GM19324 (cell line): Measurements from ENCODE around the gene NLGN2.

ENCODE experiments used
- ATAC-seq: cut with Tn5 transposase; IDR thresholded peaks from one replicate; pipeline ENCODE4 v1.9.1; 2021; ENCODE audit warnings: mild to moderate bottlenecking, moderate library complexity; ENCODE audit not compliant: unreplicated experiment, low FRiP score

Gene NLGN2

GRCh38 chr17:7391307-7391706 lies 16.3 kb upstream of the NLGN2 start:
- no peak for ATAC-seq

GRCh38 chr17:7392696-7393612 lies 14.7 kb upstream of the NLGN2 start:
- ATAC-seq: no peak

- peak; percentile 36 for ATAC-seq
Measured at GRCh38 chr17:7393613-7394451, 13.8 kb upstream of the NLGN2 start.

DNA sequence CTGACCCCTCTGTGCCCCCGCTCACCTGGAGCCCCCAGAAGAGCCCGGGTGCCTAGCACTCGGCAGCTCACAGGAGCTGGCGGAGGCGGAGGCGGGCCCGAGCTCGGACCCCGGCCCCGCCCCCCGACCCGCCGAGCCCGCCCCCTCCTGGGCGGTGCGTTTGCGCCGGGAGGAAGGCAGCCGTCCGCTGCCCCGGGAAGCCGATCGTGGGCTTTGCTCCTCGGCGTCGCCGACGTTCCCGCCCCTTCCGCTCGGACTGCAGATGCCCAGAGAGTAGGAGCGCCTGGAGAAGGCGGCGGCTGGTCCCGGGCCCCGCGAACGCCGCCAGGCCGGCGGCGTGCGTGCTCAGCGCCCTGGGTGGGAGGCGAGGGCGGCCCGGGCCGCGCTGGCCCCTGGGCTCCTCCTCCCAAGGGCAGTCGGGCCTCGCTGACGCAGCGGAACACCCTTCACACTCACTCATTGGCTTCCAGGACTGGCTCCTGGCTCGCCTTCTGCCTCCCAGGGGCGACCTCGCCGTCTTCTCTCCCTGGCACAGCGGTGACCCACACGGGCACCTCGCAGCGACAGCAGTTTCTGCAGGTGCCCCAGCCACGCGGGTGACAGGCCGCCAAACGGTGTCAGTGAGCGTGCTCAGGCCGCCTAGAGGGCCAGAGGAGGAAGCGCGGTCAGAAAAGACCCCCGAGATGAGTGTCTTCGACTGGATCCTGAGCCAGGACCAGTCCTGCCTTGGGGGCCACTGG lies 13.0 kb upstream of the NLGN2 start, which contains the start of gene PLSCR3:
Gene PLSCR3 (minus strand): TSS at position 74 of the 740 bp plus-strand sequence. CDS start 415 bp downstream, outside the sequence.
- ATAC-seq: peak; percentile 86

DNA sequence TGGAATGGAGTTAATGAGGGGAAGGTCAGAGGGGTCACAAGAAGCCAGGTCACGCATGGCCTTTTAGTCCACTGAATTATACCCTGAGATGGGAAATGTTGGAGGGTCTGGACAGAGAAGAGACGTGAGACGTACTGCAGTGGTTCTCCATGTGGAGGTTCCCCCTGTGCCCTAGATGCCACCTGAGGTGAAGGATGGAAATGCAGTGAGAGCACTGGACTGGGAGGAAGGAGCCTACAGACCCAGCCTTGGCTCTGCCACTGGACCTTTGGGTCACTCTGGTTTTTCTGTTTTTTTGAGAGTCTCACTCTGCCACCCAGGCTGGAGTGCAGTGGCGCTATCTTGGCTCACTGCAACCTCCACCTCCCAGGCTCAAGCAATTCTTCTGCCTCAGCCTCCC lies 11.5 kb upstream of the NLGN2 start:
- no peak for ATAC-seq

- ATAC-seq: no peak
Measured at GRCh38 chr17:7398612-7399011, 9.0 kb upstream of the NLGN2 start.

DNA sequence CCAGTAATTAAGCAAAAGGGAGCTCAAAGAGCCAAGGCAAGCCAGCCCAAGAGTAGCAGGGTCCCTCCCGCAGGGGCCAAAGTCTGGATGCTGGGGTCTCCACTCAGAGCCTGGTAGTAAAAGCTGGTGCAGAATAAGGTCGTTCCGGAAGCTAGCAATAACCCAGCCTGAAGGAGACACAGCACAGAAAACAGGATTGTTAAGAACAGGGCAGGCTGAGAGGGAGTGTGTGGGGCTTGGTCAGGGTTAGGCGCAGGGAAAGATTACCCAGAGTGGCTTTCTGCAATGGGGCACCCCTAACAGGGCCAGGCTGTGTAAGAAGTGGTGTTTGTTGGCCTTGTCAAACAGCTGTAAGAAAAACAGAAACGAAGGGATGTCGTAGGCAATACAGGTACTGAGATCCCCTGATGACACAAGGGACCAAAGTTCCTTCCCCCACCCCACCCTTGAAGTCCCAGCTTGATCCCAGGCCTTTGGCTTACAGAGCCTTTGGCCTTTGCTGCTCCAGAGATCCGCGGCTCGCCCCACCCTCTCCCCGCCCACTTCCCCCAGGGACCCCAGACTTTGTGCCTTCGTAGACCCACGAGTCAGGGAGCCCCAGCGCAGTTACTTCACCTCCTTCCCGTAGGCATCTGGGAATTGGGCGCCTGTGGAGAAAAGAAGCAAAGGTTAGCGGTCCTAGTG lies 4.5 kb upstream of the NLGN2 start:
- ATAC-seq: no peak

GRCh38 chr17:7403727-7403976 lies 4.0 kb upstream of the NLGN2 start:
- ATAC-seq: no peak

- peak; percentile 95 for ATAC-seq
Measured at GRCh38 chr17:7403977-7404736, 3.5 kb upstream of the NLGN2 start, which contains the start of gene TMEM256. TMEM256 (minus strand) TSS chr17:7404097; CDS start chr17:7404084, 13 bp downstream.

- ATAC-seq: peak; percentile 6
Measured at GRCh38 chr17:7404737-7405349, 2.8 kb upstream of the NLGN2 start.

DNA sequence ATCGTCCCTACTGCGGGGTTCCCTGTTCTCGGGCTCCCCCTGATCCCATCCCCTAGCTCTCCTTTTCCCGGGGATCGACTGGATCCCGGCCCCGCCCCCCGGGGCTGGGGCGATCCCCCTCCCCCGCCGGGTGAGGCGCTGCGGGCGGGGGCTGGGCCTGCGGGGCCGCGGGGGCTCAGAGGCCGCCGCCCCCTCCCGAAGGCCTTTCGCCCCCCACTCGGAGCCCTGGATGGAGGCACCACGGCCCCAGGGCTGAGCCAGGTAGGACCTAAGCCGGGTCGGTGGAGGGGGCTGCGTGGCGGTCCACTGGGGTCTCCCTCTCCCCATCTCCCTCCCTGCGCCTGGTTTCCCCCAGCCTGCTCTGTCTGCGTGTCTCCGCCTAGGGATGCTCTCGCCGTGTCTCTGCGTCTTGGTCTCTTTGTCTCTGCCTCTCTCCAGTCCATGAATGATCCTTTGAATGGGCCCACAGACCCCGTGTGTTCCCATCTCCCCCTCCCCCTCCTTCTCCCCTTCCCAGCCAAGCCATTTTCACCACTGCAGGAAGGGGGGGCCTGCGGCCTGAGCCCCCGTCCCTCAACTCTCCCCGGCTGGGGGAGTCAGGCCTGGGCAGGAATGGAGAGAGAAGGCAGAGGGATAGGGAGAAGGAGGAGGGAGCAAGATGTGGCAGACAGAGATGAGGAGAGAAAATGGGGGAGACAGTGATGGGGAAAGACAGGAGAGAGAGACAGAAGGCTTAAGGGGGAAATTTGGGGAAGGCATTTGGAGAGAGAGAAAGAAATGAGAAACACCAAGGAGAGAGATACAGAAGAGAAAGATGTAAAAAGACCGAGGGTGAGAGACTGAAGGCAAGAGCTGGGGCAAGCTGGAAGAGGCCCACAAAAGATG lies 2.1 kb upstream of the NLGN2 start:
- no peak for ATAC-seq

GRCh38 chr17:7406235-7406825 lies 1.3 kb upstream of the NLGN2 start:
- no peak for ATAC-seq

DNA sequence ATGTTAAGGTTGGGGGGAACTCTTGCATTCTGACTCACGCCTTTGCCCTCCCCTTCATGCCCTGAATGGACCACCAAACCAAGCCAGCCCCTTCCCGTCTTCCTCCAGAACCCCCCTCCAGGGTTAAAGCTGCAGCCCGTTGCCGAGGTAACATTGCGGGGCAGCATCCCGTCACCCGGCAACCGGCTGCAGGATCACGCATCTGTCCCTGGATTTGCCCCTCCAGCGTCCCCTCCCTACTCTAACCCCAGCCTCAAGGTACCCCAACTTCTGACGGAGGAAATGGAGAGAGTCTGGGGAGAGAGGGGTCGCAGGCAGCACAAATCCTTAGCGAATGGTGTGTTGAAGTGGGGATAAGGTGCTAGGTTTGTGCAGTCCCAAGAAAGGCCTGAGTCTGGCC lies 563 bp upstream of the NLGN2 start:
- no peak for ATAC-seq

- ATAC-seq: no peak
Measured at GRCh38 chr17:7408252-7408727, 645 bp downstream of the NLGN2 start.

GRCh38 chr17:7408863-7409262 lies 1.2 kb downstream of the NLGN2 start:
- ATAC-seq: no peak

DNA sequence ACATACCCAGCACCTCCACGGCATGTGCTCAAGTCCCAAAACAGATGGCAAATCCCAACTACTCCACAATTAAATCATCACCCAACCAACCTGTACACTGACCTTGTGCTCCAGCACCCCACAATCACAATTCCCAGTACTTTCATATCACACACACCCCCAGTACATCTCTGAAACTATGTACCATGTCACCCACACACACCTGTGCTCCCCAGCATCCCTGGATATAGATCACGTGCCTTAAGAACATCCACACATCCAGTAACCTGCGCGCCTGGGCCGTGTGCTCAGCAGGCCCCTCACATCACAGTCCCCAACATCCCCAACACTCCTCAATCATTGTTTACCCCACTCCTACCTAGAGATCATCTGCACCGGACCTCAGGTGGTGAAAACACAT lies 2.1 kb downstream of the NLGN2 start:
- no peak for ATAC-seq

GRCh38 chr17:7410634-7411426 lies 3.2 kb downstream of the NLGN2 start:
- no peak for ATAC-seq
